ENCODE measurements around the gene DENND1A.

The DENND1A gene

GRCh38 chr9:123395276-123395688 lies 534.6 kb downstream of the DENND1A start:
- DNase-seq (ENCODE audit: low read depth in 2 of 2) = no peak

- no peak for DNase-seq (ENCODE audit: low read depth in 2 of 2)
Observed at GRCh38 chr9:123394291-123395235, 535.4 kb downstream of the DENND1A start.

DNA sequence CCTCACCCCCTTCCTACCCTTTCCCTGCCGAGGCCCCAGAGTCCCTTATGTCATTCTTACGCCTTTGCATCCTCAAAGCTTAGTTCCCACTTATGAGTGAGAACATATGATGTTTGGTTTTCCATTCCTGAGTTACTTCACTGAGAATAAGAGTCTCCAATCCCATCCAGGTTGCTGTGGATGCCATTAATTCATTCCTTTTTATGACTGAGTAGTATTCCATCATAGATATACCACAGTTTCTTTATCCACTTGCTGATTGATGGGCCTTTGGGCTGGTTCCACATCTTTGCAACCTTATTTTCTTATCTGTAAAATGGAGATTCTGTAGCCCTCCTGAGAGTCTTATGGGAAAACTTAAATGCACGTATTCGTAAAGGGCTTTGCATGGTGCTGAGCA lies 537.1 kb downstream of the DENND1A start:
- no peak for DNase-seq (ENCODE audit: low read depth in 2 of 2)

- no peak for DNase-seq (ENCODE audit: low read depth in 2 of 2)
Observed at GRCh38 chr9:123391946-123392345, 538.0 kb downstream of the DENND1A start.

DNA sequence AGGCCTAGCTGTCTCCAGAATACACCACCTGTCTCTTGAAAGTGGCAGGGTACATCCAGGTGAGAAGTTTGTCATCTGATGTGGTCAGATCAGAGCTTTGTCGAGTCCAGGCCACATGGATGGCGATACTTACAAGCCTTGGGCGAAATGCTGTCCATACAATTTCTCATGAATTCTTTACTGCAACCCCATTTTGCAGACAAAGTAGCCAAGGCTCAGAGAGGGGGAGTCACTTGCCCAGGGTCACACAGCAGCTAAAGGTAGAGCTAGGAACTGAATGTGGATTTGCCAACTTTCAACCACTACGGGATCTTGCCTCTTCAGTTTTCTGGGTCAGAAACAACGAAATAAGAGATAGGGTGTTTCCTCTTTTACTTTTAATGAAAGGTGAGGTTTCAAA lies 538.7 kb downstream of the DENND1A start:
- no peak for DNase-seq (ENCODE audit: low read depth in 2 of 2)

DNA sequence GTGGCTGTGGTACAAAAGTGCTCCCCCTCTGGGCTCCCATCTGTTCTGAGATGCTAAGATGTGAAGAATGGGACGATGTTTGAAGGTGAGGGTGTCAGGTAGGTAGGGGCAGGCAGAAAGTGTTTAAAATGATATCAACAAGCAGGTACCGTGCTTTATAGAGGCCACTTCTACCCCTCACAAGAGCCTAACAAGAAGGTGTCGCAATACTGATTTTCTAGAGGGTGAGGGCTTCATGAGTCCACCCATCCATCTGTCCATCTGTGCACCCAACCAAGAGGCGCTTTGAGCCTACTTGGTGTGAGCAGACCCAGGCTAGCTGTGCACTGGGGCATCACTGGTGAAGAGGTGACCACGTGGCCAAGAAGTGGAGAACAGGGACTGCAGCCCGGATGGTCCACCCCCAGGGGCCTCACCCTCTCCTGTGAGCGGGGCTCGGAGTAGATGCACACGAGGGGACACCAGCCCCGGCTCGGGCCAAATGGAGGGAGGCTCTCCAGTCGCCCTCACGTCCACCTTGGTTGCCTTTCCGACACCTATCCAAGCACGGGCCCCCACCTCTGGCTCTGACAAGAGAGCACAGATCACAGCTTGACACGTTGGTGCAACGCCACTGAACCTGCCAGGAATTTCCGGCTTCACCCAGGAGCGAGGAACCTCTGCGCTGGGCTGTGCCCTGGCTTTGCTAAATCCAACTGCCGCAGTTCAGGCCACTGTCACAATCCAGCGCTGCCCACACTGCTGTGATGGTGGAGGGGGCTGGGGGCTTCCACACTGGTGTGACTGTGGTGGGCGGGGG lies 539.4 kb downstream of the DENND1A start:
- no peak for DNase-seq (ENCODE audit: low read depth in 2 of 2)

- DNase-seq (ENCODE audit: low read depth in 2 of 2) = no peak
Observed at GRCh38 chr9:123389698-123390097, 540.2 kb downstream of the DENND1A start.

- no peak for DNase-seq (ENCODE audit: low read depth in 2 of 2)
Observed at GRCh38 chr9:123389070-123389469, 540.9 kb downstream of the DENND1A start.

DNA sequence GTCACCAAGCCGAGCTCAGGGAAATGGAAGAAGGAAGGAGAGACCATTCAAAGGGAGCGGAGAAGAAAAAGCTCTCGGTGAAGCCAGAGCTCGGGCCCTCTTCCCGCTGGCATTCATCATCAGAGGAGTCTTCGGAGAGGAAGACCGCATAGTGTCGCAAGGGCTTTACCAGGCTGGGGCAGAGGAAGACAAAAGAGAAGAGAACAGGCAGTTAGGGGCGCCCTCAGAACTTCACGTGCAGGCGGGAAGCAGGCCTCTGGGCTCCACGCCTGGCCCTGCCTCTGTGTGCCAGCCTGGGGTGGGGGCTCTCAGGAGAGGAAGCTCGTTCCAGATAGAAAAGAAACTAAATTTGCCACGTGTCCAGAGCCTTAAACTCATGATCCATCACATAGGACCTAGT lies 542.2 kb downstream of the DENND1A start:
- DNase-seq (ENCODE audit: low read depth in 2 of 2) = no peak

DNA sequence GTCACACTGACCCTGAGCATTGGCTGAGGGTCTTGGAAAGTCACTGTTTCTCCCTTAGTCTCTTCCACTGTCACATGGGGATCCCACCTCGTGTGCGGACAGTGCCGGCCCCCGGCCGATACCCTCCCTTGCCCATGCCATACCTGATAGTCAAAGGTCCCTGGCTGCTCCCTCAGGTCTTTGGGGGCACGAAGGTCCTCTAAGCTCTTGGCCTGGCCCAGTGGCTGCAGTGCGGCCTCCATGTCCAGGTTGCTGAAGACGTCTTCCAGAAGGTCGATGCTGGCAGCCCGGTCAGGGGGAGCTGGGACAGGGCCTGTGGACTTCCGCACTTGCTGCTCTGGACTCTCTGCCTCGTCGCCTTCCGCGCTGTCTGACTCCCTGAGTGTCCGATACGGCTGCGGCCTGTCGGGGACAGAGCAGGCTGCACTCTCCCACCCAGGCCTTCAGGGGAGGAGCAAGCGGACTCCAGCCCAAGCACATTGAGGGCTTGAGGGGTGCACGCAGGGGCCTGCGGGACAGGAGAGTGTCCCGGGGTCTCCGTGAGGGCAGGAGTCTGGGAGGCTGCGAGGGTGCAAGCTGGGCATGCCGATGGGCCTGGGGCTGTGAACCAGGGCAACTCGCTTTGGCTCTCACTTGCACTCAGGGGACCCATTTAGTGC lies 546.3 kb downstream of the DENND1A start:
- DNase-seq (ENCODE audit: low read depth in 2 of 2) = no peak

DNA sequence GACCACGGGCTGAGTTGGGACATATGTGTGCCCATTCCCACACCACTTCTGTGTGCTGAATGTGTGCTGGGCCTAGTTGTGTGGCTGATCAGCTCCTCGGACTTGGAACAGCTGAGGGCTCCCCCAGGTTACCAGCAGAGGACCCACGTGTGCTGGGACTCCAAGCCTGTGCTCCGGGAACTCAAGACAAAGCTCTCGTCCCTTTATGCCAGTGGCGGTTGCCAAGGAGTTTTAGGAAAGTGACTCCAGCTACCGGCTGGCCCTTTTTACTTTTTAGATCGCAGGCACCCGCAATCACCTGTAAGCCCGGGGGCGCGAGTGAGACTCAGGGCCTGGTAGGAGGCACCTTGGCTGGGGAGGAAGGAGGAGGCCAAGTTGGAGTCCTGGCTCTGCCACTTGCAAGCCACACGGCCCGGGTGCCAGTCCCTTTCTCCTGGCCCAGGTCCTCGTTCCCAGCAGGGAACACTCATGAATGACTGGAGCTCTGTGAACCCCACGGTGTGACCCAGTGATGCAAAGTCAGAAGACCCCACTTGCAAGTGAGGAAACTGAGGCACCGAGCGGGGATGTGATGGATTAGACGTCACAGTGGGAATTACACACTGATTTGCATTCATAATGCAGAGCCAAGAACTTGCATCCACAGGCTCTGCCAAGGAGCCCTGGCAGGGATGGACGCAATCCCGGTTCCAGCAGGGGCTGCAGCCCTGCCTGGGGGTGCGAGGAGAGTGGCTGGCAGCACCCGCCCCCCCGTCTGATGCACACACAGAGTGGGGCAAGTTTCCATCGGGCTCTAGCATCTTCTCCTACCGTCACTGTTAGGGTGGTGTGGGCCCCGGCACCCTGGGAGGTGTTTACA lies 547.0 kb downstream of the DENND1A start:
- no peak for DNase-seq (ENCODE audit: low read depth in 2 of 2)

- no peak for DNase-seq (ENCODE audit: low read depth in 2 of 2)
Observed at GRCh38 chr9:123380852-123381705, 548.8 kb downstream of the DENND1A start.

DNA sequence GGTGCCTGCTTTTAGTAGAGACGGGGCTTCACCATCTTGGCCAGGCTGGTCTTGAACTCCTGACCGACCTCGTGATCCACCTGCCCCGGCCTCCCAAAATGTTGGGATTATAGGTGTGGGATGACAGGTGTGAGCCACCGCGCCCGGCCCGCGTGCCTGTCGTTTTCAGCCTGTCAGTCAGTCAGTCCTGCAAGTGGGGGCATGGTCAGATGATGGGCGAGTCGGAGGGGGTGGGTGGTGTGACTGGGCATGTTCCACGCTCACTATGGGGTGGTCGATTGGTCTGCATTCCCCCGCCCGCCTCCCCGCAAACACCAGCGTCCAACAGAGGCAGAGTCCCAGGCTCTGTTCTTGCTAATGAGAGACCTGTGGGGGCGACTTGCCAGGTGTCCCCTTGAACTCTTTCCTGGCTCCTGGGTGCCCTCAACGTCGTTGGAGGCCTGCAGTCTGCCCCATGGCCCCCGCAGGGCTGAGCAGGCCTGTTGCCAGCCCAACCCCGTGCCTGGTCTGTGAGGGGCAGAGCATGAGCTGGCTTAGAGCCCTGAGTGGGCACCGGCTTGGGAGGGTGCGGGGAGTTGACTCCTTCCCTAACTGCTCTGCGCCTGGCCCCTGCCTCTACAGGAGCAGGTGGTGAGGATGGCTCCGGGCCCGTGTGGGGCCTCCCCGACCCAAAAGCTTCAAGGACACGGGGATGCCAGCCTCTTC lies 550.8 kb downstream of the DENND1A start:
- no peak for DNase-seq (ENCODE audit: low read depth in 2 of 2)

DNA sequence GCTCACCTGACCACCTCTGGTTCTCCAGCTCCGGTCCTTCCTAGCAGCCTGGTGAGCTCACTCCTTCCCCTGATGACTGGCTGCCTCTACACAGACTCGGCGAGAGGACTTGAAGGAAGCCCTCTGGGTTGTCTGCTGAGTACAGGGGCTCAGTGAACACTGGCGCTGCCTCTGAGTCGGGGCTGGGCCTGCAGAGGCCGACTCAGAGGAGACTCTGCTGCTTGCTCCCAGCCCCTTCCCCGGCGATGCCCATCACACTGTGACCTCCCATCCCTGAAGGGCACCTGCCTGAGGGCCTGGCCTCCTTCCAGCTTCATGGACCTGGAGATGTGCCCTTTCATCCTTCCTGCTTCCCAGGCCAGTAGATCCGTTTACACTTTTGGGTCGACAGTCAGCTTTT lies 551.9 kb downstream of the DENND1A start:
- no peak for DNase-seq (ENCODE audit: low read depth in 2 of 2)

DNA sequence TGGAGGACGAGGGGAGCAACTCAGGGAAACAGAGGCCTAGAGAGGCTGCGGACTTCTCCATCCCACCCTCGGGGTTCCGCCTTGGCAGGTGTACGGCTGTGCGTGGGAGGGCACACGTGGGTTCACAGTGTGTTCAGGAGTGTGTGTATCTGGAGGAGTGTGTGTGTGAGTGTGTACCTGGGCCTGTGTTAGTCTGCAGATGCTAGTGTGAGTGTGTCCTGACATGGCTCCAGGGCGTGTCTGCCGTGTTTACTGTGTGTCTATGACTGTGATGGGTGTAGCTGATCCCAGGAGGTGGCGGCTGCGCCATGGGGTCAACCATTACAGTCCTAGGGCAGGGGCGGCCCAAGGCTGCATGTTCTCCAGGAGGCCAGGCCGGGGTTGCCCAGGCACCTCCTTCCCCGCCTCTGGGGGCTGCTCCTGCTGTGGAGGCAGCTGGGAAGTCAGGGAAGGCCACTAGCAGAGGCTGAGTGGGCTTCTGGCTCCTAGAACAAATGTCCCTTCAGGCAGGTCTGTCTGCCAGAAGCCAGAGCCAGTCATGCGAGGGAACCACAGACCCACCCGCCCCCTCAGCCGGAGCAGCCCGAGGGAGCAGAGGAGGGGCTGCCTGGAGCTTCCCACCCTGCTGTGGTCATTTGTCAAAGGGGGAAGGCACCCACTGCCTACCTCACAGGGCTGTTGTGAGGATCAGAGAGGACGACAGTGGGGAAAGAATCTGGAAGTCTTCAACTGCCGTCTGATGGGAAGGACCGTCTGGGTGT lies 552.5 kb downstream of the DENND1A start:
- DNase-seq (ENCODE audit: low read depth in 2 of 2) = no peak

DNA sequence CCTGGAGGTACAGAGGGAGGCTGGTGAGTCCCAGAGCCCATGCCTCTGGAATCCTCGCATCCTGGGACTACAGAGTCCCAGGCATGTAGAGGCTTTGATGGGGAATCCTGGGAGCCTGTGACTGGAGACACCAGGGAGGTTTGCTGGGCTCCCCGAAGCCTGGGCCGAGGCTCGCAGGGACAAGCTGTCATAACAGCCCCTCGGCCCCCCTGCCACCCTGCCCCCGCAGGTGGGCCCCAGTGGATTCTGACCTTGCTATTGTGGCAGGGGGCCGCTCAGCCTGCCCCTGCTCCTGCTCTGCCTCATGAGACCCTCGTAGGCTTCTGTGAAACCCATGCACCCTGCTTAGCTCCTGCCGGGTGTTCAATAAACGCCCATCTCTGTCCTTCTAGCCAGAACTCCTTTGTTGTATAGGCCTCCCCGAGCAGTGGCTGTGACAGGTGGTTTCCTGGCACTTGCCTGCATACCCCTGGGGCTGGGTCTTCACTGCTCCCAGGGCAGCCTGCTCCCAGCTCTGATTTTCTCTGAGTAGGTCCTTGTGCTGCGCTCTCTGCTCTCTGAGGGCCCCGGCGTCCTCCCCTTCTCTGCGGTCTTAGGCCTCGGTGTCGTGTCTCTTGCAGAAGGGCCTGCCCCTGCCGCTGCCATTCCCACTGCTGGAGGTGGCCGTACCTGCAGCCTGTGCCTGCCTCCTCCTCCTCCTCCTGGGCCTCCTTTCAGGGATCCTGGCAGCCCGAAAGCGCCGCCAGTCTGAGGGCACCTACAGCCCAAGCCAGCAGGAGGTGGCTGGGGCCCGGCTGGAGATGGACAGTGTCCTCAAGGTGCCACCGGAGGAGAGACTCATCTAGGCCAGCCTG lies 553.5 kb downstream of the DENND1A start:
- DNase-seq (ENCODE audit: low read depth in 2 of 2) = no peak

GRCh38 chr9:123375469-123376132 lies 554.3 kb downstream of the DENND1A start:
- no peak for DNase-seq (ENCODE audit: low read depth in 2 of 2)

Data from stimulated activated CD8-positive, alpha-beta memory T cell treated with anti-CD3 and anti-CD28 coated beads, Interleukin-15, amount 100 ng/mL, for 4 hours (primary cell).